22Rv1 (cell line): ENCODE data around the gene B3GNT4.

ENCODE experiments used
- ZFX ChIP-seq: fragments of 450-650 bp; IDR thresholded peaks from 2 replicates; pipeline ENCODE4 v1.6.1; 2017; ENCODE audit warnings: antibody characterized with exemption, borderline replicate concordance
- TF ChIP-seq, protein P1 (sequence below): fragments of 450-650 bp; IDR thresholded peaks from 2 replicates; pipeline ENCODE4 v1.5.1; 2017; ENCODE audit warnings: mild to moderate bottlenecking

DNA sequence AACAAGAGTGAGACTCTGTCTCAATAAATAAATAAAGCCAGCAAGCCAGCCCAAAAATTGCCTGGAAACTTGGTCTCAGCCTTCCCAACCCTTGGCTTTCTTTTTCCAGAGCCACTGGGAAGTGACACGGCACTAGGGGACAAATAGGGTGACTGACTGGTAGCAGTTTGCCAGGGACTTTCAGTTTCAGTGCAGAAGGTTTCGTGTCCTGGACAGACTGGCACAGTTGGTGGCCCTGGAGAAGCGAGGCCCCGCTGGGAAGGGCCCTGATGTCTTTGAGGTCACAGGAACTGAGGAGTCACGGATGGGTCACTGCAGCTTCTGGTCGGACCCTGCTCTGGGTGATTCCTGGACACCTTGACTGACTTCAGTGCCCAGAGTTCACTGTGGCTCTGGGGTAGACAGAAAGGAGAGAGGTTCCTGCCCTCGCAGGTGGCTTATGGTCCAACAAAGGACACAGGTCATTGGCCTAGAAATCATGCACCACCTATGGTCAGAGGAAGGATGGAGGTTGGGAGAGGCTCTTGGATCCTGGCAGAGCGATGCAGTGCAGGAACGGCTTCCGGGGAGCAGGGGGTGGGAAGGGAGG lies 17.9 kb upstream of the B3GNT4 start:
- TF ChIP-seq, protein P1, sequence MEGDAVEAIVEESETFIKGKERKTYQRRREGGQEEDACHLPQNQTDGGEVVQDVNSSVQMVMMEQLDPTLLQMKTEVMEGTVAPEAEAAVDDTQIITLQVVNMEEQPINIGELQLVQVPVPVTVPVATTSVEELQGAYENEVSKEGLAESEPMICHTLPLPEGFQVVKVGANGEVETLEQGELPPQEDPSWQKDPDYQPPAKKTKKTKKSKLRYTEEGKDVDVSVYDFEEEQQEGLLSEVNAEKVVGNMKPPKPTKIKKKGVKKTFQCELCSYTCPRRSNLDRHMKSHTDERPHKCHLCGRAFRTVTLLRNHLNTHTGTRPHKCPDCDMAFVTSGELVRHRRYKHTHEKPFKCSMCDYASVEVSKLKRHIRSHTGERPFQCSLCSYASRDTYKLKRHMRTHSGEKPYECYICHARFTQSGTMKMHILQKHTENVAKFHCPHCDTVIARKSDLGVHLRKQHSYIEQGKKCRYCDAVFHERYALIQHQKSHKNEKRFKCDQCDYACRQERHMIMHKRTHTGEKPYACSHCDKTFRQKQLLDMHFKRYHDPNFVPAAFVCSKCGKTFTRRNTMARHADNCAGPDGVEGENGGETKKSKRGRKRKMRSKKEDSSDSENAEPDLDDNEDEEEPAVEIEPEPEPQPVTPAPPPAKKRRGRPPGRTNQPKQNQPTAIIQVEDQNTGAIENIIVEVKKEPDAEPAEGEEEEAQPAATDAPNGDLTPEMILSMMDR, result no peak
- no peak for TF ChIP-seq ZFX
